Inferior parietal cortex (tissue), 1 donor: ENCODE data around the gene ASPHD1.
"Not testable (repeated sequence)": the region's sequence is repeated elsewhere in the genome, so short reads cannot be mapped to it uniquely, and the experiment has no call there.

Experiments used
- DNase-seq: peaks from one replicate; pipeline ENCODE4 v3.0.0-alpha.2; 2016; ENCODE audit errors: extremely low spot score

Gene ASPHD1, protein sequence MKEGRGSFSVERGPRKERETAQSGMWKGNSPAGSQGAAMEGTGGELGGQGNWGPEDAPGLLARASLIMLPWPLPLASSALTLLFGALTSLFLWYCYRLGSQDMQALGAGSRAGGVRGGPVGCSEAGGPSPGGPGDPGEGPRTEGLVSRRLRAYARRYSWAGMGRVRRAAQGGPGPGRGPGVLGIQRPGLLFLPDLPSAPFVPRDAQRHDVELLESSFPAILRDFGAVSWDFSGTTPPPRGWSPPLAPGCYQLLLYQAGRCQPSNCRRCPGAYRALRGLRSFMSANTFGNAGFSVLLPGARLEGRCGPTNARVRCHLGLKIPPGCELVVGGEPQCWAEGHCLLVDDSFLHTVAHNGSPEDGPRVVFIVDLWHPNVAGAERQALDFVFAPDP

DNA sequence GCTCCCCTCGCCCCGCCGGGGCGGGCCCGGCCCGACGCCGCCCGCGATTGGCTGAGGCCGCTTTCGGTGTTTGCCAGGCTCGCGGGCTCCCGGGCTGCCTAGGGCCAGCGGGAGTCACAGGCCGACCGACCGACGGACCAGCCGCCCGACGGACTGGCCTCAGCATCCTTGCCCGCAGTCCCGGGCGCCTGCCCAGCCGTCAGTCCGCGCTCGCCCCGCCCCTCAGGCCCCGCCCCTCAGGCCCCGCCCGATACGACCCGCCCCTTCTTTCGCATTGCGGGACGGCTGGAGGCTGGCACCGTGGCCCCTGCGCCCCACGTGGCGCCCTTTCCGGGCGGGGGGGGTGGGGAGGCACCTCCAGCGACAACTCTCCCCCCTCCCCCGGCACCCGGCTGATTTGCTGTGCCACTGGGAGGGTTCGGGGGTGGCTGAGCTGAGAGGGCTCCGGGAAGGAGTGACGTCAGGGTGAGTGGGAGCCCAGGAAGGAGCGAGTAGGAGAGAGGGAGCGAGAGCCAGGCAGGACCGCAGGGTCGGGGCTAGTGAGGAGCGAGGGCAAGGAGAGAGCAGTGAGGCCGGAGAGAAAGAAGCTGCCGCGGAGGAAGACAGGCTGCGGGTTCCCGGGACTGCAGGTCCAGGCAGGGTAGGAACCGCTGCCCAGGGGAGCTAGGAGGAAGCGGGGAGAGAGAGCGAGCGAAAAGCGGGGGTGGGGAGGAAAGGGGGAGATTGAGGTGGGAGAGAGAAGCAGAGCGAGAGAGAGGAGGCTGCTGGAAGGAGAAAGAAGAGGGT is at the start of gene ASPHD1:
TSS of gene ASPHD1 (plus strand) at position 387 of the 786 bp plus-strand sequence. CDS start 484 bp downstream, outside the sequence.
- peak; percentile 78 for DNase-seq

GRCh38 chr16:29850998-29851397 is 49.3 kb upstream of the ASPHD1 start:
- DNase-seq: no peak

GRCh38 chr16:29852654-29853053 is 47.6 kb upstream of the ASPHD1 start:
- DNase-seq: no peak

DNA sequence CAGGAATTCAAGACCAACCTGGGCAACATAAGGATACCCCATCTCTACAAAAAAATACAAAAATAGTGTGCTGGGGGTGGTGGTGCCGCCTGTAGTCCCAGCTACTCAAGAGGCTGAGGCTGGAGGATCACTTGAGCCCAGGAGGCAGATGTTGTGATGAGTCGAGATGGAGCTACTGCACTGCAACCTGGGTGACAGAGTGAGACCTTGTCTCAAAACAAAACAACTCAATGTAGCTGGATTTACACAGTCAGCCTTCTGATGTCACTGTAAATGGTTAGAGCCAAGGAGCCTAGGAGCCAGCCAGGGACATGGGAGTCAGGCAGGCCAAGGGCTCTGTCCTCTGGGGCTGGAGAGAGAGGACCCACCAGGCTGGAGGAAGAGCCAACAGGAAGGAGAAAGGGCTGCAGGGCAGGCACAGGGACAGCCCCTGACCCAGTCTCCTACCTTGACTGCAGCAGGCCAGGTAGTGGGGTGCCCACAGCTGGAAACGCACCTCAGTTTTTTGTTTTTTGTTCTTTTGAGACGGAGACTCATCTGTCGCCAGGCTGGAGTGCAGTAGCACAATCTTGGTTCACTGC is 45.7 kb upstream of the ASPHD1 start:
- no peak for DNase-seq

- DNase-seq: no peak
Measured at GRCh38 chr16:29857133-29857760, 43.0 kb upstream of the ASPHD1 start.

DNA sequence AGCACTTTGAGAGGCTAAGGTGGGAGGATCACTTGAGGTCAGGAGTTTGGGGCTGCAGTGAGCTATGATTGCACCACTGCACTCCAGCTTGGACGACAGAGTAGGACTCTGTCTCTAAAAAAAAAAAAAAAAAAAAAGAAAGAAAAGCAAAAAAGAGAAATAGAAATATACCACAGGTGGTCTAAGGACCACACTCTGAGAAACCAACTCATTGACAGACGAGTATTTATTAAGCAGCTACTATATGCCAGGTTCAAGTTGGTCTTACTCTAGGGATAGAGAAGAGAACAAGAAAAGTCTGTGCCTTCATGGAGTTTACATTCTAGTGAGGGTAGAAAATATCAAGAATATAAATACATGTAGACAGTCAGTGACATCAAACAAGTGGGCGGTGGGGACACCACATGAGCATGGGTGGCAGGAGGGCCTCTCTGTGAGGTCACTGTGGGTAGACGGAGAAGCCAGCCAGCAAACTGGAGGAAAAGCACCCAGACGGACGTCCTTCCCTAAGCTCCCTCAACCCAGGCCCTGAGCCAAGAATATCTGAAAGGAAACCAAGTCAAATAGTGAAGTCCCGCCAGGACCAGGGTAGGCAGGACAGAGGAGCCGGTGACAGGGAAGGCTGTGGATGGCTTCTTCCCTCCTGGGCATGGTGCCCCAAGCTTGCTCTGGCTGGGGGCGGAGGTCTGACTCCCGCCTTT is 42.0 kb upstream of the ASPHD1 start:
- DNase-seq: no peak

- DNase-seq: no peak
Measured at GRCh38 chr16:29858974-29859373, 41.3 kb upstream of the ASPHD1 start.

GRCh38 chr16:29860218-29860617 is 40.1 kb upstream of the ASPHD1 start:
- DNase-seq: no peak

- no peak for DNase-seq
Measured at GRCh38 chr16:29862383-29862883, 37.9 kb upstream of the ASPHD1 start.

GRCh38 chr16:29862884-29863668 is 37.2 kb upstream of the ASPHD1 start, which contains the start of gene CDIPT:
Gene CDIPT (minus strand): TSS chr16:29863226. CDS start chr16:29862857, 369 bp downstream.
- peak; percentile 98 for DNase-seq

DNA sequence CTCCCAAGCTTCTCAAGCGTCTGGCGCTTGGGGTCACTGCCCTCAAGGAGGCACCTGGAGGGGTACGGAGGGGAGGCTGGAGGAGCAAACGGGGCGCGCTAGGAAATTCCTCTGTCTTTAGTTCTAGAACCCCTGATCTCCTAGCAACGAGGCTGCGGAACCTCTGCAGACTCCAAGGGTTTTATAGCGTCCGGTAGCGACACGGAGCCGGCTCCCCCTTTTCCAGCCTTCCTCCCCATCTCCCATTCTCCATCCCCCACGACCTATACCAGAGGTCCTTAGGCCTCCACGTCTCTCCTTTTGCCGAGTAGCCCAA is 36.7 kb upstream of the ASPHD1 start:
- DNase-seq: no peak

GRCh38 chr16:29864205-29864604 is 36.1 kb upstream of the ASPHD1 start:
- DNase-seq: no peak

DNA sequence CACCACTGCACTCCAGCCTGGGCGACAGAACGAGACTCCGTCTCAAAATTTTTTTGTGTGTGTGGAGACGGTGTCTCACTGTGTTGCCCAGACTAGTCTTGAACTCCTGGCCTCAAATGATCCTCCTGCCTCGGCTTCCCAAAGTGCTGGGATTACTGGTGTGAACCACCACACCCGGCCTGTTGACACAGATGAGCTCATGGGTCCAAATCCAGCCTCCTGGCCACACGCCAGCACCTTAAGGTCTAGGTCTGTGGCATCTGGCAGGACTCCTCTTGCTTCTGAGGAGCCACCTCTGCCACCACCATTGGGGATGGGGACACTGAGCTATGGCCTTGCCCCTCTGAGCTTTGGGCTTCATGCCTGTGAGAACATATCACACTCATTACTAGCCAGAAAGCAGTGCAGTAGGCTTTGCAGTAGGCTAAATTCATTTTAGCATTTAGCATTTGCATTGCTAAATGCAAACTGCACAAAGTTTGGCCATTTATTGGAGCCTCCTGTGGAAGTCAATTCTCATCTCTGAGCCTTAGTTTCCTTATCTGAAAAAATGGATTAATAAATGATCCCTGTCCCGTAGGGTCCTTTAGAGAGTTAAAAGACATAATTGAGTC is 31.8 kb upstream of the ASPHD1 start:
- no peak for DNase-seq

DNA sequence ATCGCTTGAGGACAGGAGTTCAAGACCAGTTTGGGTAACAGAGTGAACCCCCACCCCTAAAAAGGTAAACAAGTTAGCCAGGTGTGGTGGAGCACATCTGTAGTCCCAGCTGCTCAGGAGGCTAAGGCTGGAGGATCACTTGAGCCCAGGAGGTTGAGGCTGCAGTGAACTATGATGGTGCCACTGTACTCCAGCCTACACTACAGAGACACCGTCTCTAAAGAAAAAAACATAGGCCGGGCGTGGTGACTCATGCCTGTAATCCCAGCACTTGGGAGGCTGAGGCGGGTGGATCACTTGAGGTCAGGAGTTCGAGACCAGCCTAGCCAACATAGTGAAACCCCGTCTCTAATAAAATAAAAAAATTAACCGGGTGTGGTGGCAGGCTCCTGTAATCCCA is 31.2 kb upstream of the ASPHD1 start:
- not testable (repeated sequence) for DNase-seq

DNA sequence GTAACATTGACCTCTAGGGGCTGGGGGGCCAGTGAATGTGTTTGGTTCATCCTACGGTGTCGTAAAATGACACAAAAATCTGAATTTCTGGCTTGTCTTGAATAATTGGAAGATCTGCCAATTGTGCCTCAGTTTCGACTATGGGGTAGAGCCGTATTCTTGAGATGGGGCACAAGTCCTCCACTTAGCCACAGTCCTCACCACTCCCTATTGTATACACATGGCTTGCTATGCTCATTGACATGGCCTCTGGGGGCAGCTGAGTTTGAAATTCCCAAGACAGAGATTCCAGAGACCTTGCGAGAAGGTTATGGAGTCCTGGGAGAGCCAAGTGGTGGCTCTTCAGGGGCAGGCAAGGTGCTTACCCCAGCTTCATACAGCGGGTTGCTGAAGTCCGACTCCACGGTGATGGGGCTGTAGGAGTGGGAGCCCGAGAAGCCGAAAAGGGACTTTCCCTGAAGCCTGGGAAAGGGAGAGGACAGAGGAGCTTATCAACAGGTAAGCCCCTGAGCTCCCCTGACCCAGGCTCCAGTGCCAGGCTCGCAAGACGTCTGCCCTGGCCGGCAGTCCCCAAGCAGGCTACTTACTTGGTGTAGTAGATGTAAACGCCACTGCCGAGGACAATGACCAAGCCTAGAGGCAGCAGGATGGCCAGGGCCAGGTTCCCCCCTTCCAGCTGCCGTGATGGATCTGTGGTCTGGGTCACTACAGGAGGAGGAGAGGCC is 28.3 kb upstream of the ASPHD1 start:
- no peak for DNase-seq

DNA sequence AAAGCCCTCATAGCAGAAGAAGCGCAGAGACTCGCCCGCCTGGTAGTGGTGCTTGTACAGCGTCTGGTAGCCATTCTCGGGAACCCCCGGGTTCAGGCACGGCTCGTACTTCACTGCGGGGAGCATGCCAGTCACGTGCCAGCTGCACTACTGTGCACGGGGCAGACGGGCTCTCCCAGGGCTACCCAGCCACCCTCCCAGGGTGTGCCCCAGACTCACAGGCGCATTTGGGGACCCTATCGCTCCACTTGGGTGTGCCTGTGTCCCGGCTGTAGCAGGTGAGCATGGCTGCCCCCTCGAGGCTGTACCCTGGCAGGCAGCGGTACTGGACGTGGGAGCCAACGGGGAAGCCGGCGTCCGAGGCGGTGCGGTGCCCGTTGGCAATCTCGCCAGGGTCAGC is 27.0 kb upstream of the ASPHD1 start:
- DNase-seq: no peak

- no peak for DNase-seq
Measured at GRCh38 chr16:29875206-29875605, 25.1 kb upstream of the ASPHD1 start.

- DNase-seq: no peak
Measured at GRCh38 chr16:29876217-29876593, 24.1 kb upstream of the ASPHD1 start.

GRCh38 chr16:29876594-29877249 is 23.6 kb upstream of the ASPHD1 start:
- no peak for DNase-seq
